GM12865 (cell line): ENCODE measurements around the gene ROS1.

Experiments used
- DNase-seq: peaks from one replicate; pipeline ENCODE4 v3.0.0; 2010; ENCODE audit warnings: low read depth
- H3K4me3 ChIP-seq: 2 replicates; pipeline ENCODE4 v1.5.1; 2011; ENCODE audit warnings: mild to moderate bottlenecking, low read depth, low read length, control low read depth
- TF ChIP-seq, protein P1 (sequence below): IDR thresholded peaks from 2 replicates; pipeline ENCODE4 v1.5.1; 2011; ENCODE audit warnings: low read length, control low read depth, low read depth, inconsistent platforms; ENCODE audit not compliant: insufficient read depth; ENCODE audit errors: missing control alignments

Gene ROS1

DNA sequence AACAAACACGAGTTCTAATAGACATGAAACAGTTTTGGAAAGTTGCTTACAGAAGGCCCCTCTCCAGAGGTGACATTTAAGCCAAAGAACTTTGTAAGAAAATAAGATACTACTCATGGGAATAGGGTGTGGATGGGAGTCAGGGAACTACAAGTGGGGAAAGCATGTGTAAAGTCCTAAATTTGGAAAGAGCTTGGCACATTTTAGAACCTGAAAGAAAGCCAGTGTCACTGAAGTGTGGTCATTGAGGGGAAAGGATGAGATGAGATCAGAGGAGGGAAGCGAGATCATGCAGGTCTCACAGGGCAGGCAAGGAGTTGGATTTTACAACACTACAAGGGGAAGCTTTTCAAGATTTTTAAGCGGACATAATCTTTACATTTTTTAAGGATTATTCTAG is 122.4 kb downstream of the ROS1 start:
- DNase-seq, result no peak
- no peak overlapping the region for H3K4me3 ChIP-seq
- TF ChIP-seq, protein P1, sequence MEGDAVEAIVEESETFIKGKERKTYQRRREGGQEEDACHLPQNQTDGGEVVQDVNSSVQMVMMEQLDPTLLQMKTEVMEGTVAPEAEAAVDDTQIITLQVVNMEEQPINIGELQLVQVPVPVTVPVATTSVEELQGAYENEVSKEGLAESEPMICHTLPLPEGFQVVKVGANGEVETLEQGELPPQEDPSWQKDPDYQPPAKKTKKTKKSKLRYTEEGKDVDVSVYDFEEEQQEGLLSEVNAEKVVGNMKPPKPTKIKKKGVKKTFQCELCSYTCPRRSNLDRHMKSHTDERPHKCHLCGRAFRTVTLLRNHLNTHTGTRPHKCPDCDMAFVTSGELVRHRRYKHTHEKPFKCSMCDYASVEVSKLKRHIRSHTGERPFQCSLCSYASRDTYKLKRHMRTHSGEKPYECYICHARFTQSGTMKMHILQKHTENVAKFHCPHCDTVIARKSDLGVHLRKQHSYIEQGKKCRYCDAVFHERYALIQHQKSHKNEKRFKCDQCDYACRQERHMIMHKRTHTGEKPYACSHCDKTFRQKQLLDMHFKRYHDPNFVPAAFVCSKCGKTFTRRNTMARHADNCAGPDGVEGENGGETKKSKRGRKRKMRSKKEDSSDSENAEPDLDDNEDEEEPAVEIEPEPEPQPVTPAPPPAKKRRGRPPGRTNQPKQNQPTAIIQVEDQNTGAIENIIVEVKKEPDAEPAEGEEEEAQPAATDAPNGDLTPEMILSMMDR, result no peak

DNA sequence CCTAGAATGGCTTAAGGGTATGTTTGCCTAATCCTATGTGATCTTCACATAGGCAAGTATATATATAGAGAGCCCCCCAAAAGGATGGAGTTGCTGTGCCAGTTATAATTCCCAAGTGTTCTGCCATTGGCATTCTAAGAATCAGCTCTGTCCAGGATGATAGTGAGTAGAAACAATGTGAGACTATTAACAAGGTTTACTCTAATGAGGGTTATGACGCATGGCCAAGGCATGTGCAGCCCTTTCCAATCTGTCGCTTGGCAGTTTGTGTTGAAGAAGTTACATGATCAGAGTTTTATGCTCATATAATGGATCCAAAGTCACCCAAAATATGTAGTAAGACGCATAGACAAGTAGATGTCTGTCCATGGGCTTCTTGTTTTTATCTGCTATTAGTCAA is 126.8 kb downstream of the ROS1 start:
- no peak for DNase-seq
- no peak overlapping the region for H3K4me3 ChIP-seq
- TF ChIP-seq, protein P1, result no peak

GRCh38 chr6:117290173-117290846 is 135.4 kb downstream of the ROS1 start:
- TF ChIP-seq, protein P1, result no peak
- no peak for DNase-seq
- no peak overlapping the region for H3K4me3 ChIP-seq

- TF ChIP-seq, protein P1, result no peak
- DNase-seq, result no peak
- no peak overlapping the region for H3K4me3 ChIP-seq
These were observed 137.5 kb downstream of the ROS1 start for GRCh38 chr6:117288083-117288715.

DNA sequence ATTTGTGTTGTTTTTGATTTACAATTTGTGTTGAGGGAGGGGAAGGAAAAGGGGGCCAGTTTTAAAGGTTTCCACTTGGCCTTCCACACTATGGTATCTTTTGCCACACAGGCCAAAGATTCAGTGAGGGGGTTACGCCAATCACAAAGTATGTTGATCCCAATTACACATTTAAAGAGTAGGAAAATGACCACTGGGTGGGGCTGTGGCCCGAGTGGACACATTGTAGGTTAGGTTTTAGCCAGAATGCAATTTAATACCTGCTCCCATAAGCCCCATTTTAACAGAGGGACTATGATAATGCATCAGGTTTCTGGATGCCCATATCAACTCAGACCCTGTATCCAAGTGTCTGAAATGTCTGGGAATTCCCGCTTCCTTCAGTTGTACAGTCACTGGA is 144.8 kb downstream of the ROS1 start:
- H3K4me3 ChIP-seq, result no peak overlapping the region

DNA sequence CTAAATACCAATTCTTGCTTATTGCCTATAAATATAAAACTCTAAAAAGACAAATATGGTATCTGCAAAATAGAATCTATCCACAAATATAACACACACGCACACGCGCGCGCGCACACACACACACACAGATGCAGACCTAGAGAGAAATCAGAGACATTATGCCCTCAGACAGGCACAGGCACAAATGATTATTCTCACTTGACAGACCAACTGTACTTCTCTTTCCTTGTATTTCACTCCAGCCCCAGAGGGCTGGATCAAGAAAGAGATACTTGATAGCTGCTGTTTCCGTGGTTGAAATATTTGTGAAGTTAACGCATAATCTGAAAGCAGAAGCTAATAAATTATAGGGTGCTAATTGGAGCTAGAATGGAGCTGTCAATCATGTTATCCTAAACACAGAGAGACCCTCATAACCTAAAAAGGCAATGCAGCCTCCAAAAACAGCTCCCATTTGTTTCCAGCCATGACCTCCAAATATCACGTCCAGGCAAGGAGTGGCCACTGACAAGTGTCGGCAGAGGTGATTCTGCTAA is 148.9 kb downstream of the ROS1 start:
- TF ChIP-seq, protein P1, result no peak
- DNase-seq, result no peak
- no peak overlapping the region for H3K4me3 ChIP-seq

More for the DNA sequence above, 144.8 kb downstream of the ROS1 start:
- no peak for DNase-seq
- TF ChIP-seq, protein P1, result peak; percentile 10
